Heart left ventricle (tissue), 16 donors: ENCODE data around the gene FBXL17. TPM values are rescaled to one million over a fixed set of nuclear protein-coding genes. Genes with fewer than 3 reads are reported as not detected.

ENCODE experiments used
- ATAC-seq, 4 donors: fragments of 200-7000 bp; cut with Tn5 transposase; one replicate each; pipeline ENCODE4 v1.9.1; 2020 to 2022; ENCODE audit warnings: moderate library complexity in 4 of 4, mild to moderate bottlenecking in 3 of 4, moderate number of reproducible peaks in 1 of 4
- DNase-seq, 5 donors: peaks; one replicate each; pipeline ENCODE4 v3.0.0-alpha.2; 2020
- H3K27ac ChIP-seq, 12 donors: fragments of 200-600 bp; sonication (generic) in 4 of 12; one replicate each; pipeline versions ENCODE4 v1.5.0 to v1.8.0; 2016 to 2022; ENCODE audit warnings: mild to moderate bottlenecking in 2 of 12
- H3K27me3 ChIP-seq, 9 donors: fragments of 200-600 bp; sonication (generic) in 2 of 9; one replicate each; pipeline versions ENCODE4 v1.5.1 to v1.8.0; 2016 to 2022; ENCODE audit warnings: mild to moderate bottlenecking in 3 of 9
- H3K36me3 ChIP-seq, 9 donors: fragments of 200-600 bp; sonication (generic) in 2 of 9; one replicate each; pipeline versions ENCODE4 v1.5.0 to v1.8.0; 2018 to 2022; ENCODE audit warnings: mild to moderate bottlenecking in 2 of 9
- H3K4me1 ChIP-seq, 12 donors: fragments of 200-600 bp; sonication (generic) in 4 of 12; one replicate each; pipeline versions ENCODE4 v1.5.0 to v1.8.0; 2016 to 2022; ENCODE audit warnings: mild to moderate bottlenecking in 3 of 12
- H3K4me3 ChIP-seq, 12 donors: fragments of 200-600 bp; sonication (generic) in 4 of 12; one replicate each; pipeline versions ENCODE4 v1.5.0 to v1.8.0; 2017 to 2022; ENCODE audit warnings: mild to moderate bottlenecking in 9 of 12, moderate library complexity in 4 of 12
- H3K9me3 ChIP-seq, 12 donors: fragments of 200-600 bp; sonication (generic) in 4 of 12; one replicate each; pipeline versions ENCODE4 v1.5.0 to v1.8.0; 2016 to 2022; ENCODE audit warnings: mild to moderate bottlenecking in 1 of 12
- POLR2A ChIP-seq, 2 donors: fragments of 450-650 bp; IDR thresholded peaks; one replicate each; pipeline ENCODE4 v1.6.1; 2017; ENCODE audit warnings: antibody characterized with exemption in 2 of 2, mild to moderate bottlenecking in 2 of 2, moderate library complexity in 2 of 2
- WGBS, 4 donors: extraction: QIAGEN DNeasy Blood & Tissue Kit in 2 of 4; methylation state at CpG; one replicate each; pipeline versions ENCODE4 v1.1.5 to v1.1.7; 2013 to 2018; 5-methylcytosine and 5-hydroxymethylcytosine counted together
- intact Hi-C, 10 donors: fragments of 100-400 bp; cut with DNase I; formaldehyde crosslinking; loops; one replicate each; pipeline versions ENCODE4 v1.11.1 to v1.14.2; 2022
- polyA plus RNA-seq, 2 donors: library from polyadenylated mRNA; stranded (reverse); fragments of 200-250 nt; gene quantifications; one replicate each; pipeline ENCODE4 v1.2.3, GENCODE V29; 2013
- total RNA-seq, 9 donors: library from RNA; depleted of rRNA in 2 of 9; stranded (reverse); fragments of >200 nt in 2 of 9; fragmentation: NEBNext Ultra II Directional in 3 of 9; extraction: Animal tissue kit (Norgen Biotek cat#: 25700) in 3 of 9; gene quantifications; one replicate each; pipeline versions ENCODE4 v1.1.0 to v1.2.4, GENCODE V29; 2016 to 2023
- TF ChIP-seq, protein P1 (sequence below), 12 donors: fragments of 200-600 bp; sonication (generic) in 4 of 12; IDR thresholded peaks; one replicate each; pipeline versions ENCODE4 v1.5.0 to v1.8.0; 2018 to 2022; ENCODE audit warnings: antibody characterized with exemption in 12 of 12, mild to moderate bottlenecking in 5 of 12
- donor health status: ischemic (EF 13 %, LVEDD 7.1; RV severe dilation, severe dysfunction).
- donor health status: healthy with polysubstance abuse.
- donor health status: DM: no; HTN: yes; CAD: no.
- donor health status: DM: no; HTN: no; CAD: no.
- donor health status: ischemic (EF 25% LVEDD 6.9; RV normal size, moderate dysfunction).
- donor health status: ischemic (EF 25% LVEDD 5.7; RV mildly dilated, moderate dysfunction).
- donor health status: healthy.
- donor health status: DM: yes; HTN: yes; CAD: no.
- donor health status: ischemic (EF 35%, LVEDD 5.7; RV mildly dilated, moderate dysfunction).
- donor health status: nonischemic (EF 11% LVEDD 7.7; RV severe dilation, severe dysfunction).
- donor health status: DM: yes; HTN: yes; CAD: no.
- donor health status: PGD.
- donor health status: ischemic (EF 29% LVEDD 5.4; RV normal size, mild dysfunction).
- donor health status: nonischemic (EF 23%, LVEDD 6.1; RV moderate dilation, normal function).

Gene FBXL17
- total and polyA plus RNA-seq, 11 donors: 10.2 to 39.4 (median 33.1) TPM

GRCh38 chr5:108074626-108075025, 307.3 kb downstream of the FBXL17 start:
- Histone ChIP-seq H3K4me3 (no peak overlapping the region), H3K36me3 (no peaks in the 10 kb centered on the region), H3K4me1 (peaks cover 0 to 6% (median 0%) of the 10 kb centered on the region in 12 donors), H3K9me3 (peaks cover 0 to 7% (median 0%) of the 10 kb centered on the region in 12 donors), H3K27ac (no peak overlapping the region), H3K27me3 (no peaks in the 10 kb centered on the region)
- no peak for TF ChIP-seq POLR2A (IDR thresholded peaks at IDR 0.05)
- TF ChIP-seq, protein P1, sequence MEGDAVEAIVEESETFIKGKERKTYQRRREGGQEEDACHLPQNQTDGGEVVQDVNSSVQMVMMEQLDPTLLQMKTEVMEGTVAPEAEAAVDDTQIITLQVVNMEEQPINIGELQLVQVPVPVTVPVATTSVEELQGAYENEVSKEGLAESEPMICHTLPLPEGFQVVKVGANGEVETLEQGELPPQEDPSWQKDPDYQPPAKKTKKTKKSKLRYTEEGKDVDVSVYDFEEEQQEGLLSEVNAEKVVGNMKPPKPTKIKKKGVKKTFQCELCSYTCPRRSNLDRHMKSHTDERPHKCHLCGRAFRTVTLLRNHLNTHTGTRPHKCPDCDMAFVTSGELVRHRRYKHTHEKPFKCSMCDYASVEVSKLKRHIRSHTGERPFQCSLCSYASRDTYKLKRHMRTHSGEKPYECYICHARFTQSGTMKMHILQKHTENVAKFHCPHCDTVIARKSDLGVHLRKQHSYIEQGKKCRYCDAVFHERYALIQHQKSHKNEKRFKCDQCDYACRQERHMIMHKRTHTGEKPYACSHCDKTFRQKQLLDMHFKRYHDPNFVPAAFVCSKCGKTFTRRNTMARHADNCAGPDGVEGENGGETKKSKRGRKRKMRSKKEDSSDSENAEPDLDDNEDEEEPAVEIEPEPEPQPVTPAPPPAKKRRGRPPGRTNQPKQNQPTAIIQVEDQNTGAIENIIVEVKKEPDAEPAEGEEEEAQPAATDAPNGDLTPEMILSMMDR (IDR thresholded peaks at IDR 0.05): no peak
- 60 to 93% (median 75%) methylated on average over 2 of the region's 2 CpGs for WGBS, 4 donors
- DNase-seq: no peak
- intact Hi-C loops: no loop called here
- ATAC-seq: no peak

DNA sequence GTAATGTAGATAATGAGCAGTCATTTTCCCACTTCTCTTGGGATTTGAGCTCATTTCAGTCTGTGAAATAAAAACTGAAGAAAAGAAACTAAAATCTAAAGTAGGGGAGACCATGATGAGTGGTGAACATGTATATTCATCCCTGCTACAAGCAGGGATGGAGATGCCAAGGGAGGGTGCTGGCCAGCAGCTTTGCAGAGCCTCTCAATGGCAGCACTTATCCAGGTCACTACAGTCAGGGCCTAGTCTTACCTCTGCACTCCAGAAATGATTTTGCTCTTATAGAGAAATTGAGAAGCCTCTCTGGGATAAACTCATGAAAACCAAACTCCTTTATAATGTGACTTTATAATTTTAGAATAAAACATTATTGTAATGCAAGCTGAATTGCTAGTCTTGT, 317.6 kb downstream of the FBXL17 start:
- Histone ChIP-seq H3K4me3 (no peak overlapping the region), H3K9me3 (no peaks in the 10 kb centered on the region), H3K36me3 (no peaks in the 10 kb centered on the region), H3K27me3 (no peaks in the 10 kb centered on the region), H3K27ac (no peak overlapping the region), H3K4me1 (peaks cover 0 to 13% (median 0%) of the 10 kb centered on the region in 12 donors)
- ATAC-seq (peak in 1 of 4 donors; percentile 41), DNase-seq (no peak)
- TF ChIP-seq POLR2A (IDR thresholded peaks at IDR 0.05): no peak
- TF ChIP-seq, protein P1 (IDR thresholded peaks at IDR 0.05): no peak
- intact Hi-C loops: no loop called here

GRCh38 chr5:108061941-108062340, 320.0 kb downstream of the FBXL17 start:
- TF ChIP-seq, protein P1 (IDR thresholded peaks at IDR 0.05): no peak
- TF ChIP-seq POLR2A (IDR thresholded peaks at IDR 0.05): no peak
- Histone ChIP-seq H3K9me3 (no peaks in the 10 kb centered on the region), H3K4me3 (no peak overlapping the region), H3K27me3 (no peaks in the 10 kb centered on the region), H3K27ac (no peak overlapping the region), H3K36me3 (no peaks in the 10 kb centered on the region), H3K4me1 (peaks cover 0 to 9% (median 0%) of the 10 kb centered on the region in 12 donors)
- DNase-seq (no peak), ATAC-seq (no peak)
- intact Hi-C loops: no loop called here
- WGBS, 4 donors: 79 to 81% (median 80%) methylated on average over 6 of the region's 6 CpGs

DNA sequence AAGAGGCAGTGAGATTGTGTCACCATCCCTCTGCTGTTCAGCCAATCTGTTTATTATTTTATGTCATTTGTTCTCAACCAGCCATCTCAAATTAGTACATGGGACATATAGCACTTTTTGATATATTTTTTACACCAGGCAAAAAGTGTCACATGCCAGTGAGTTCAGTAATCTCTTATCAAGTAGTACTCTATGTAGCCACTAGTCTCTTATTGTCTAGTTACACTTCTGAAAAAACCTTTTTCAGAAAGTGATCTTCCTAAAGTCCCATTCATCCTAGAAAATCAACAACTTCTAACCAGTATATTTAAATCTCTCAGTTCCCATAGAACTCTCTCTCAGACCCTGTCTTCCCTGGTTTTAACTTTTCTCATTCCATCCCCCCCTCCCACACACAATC, 321.6 kb downstream of the FBXL17 start:
- no peak for ATAC-seq
- Histone ChIP-seq H3K36me3 (no peaks in the 10 kb centered on the region), H3K9me3 (no peaks in the 10 kb centered on the region), H3K4me3 (no peak overlapping the region), H3K27me3 (no peaks in the 10 kb centered on the region), H3K4me1 (peaks cover 0 to 9% (median 0%) of the 10 kb centered on the region in 12 donors), H3K27ac (no peak overlapping the region)
- DNase-seq: no peak
- no peak for TF ChIP-seq POLR2A (IDR thresholded peaks at IDR 0.05)
- TF ChIP-seq, protein P1 (IDR thresholded peaks at IDR 0.05): peak in 2 of 12 donors; percentile 12 to 16
- intact Hi-C loops: no loop called here
